WTC11 (cell line): ENCODE results near the gene GPA33.

Experiments used
- ATF2 ChIP-seq: sonication (generic); formaldehyde crosslinking; IDR thresholded peaks from 2 replicates; pipeline ENCODE4 v1.8.1; 2022; ENCODE audit warnings: low read depth, missing genetic modification reagents, borderline replicate concordance
- ATF3 ChIP-seq: sonication (generic); formaldehyde crosslinking; conservative IDR thresholded peaks from 2 replicates; pipeline ENCODE4 v1.8.1; 2022; ENCODE audit warnings: mild to moderate bottlenecking, missing genetic modification reagents
- CTCF ChIP-seq: fragments of 200-600 bp; IDR thresholded peaks from 2 replicates; pipeline ENCODE4 v1.8.0; 2022; ENCODE audit warnings: antibody characterized with exemption
- E2F1 ChIP-seq: sonication (generic); formaldehyde crosslinking; IDR thresholded peaks from 2 replicates; pipeline ENCODE4 v1.8.0; 2022; ENCODE audit warnings: mild to moderate bottlenecking, missing genetic modification reagents
- JUN ChIP-seq: sonication (generic); formaldehyde crosslinking; IDR thresholded peaks from 2 replicates; pipeline ENCODE4 v1.8.0; 2023; ENCODE audit warnings: mild to moderate bottlenecking, missing genetic modification reagents
- MAX ChIP-seq: sonication (generic); formaldehyde crosslinking; IDR thresholded peaks from 2 replicates; pipeline ENCODE4 v1.8.0; 2022; ENCODE audit warnings: mild to moderate bottlenecking, missing genetic modification reagents
- SMAD3 ChIP-seq: sonication (generic); formaldehyde crosslinking; IDR thresholded peaks from 2 replicates; pipeline ENCODE4 v1.8.0; 2022; ENCODE audit warnings: missing genetic modification reagents, mild to moderate bottlenecking, borderline replicate concordance
- TEAD4 ChIP-seq: sonication (generic); formaldehyde crosslinking; IDR thresholded peaks from 2 replicates; pipeline ENCODE4 v1.8.0; 2022; ENCODE audit warnings: mild to moderate bottlenecking, missing genetic modification reagents
- ZNF423 ChIP-seq: fragments of 250-450 bp; sonication (Bioruptor Pico); IDR thresholded peaks from 2 replicates; pipeline ENCODE4 v2.1.2; 2022; ENCODE audit warnings: mild to moderate bottlenecking, moderate library complexity
- ZNF425 ChIP-seq: fragments of 250-450 bp; sonication (Bioruptor Pico); conservative IDR thresholded peaks from 2 replicates; pipeline ENCODE4 v1.9.0; 2021; ENCODE audit warnings: mild to moderate bottlenecking
- ZNF512 ChIP-seq: sonication (generic); formaldehyde crosslinking; IDR thresholded peaks from 2 replicates; pipeline ENCODE4 v1.8.1; 2022; ENCODE audit warnings: missing genetic modification reagents, borderline replicate concordance

- TF ChIP-seq ATF3 (CRISPR knock-in tag) = no peak
- no peak for TF ChIP-seq JUN
- no peak for TF ChIP-seq E2F1 (CRISPR knock-in tag)
- no peak for TF ChIP-seq SMAD3
- no peak for TF ChIP-seq ZNF425
- TF ChIP-seq ZNF512 (CRISPR knock-in tag) = no peak
- TF ChIP-seq CTCF = no peak
- TF ChIP-seq TEAD4 (CRISPR knock-in tag) = no peak
- no peak for TF ChIP-seq MAX
- TF ChIP-seq ZNF423 = no peak
- TF ChIP-seq ATF2 (CRISPR knock-in tag) = no peak
Measured at GRCh38 chr1:167128261-167129227, 38.4 kb upstream of the GPA33 start.
